HS-5 (cell line): ENCODE measurements around the gene HID1.
"Not testable (repeated sequence)": the region's sequence is repeated elsewhere in the genome, so short reads cannot be mapped to it uniquely, and the experiment has no call there.

Experiments used
- DNase-seq: peaks from one replicate; pipeline ENCODE4 v3.0.0-alpha.2; 2012; ENCODE audit warnings: low read depth

The HID1 gene

DNA sequence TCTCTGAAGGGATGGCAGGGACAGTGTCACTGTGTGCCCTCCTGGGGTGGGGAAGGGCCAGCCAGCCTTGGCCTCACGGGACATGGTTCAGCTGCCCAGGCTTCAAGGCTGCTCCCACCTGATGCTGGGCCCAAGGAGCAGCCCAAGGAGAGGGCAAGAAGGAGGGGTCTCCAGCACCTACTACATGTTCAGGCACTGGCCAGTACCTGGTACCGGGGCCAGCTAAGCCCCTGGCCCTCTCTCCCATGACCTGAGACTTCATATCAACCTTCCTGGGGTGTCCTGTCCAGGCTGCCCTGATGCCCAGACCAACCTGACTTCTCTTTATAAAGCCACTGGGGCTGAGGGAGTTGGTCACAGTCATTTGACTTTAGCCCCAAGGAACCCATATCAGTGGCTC lies 50.8 kb downstream of the HID1 start:
- DNase-seq = no peak

- DNase-seq = no peak
Measured at GRCh38 chr17:74921026-74921681, 51.4 kb downstream of the HID1 start.

GRCh38 chr17:74920642-74921025 lies 51.9 kb downstream of the HID1 start:
- DNase-seq = no peak

GRCh38 chr17:74920306-74920620 lies 52.3 kb downstream of the HID1 start:
- DNase-seq = no peak

- no peak for DNase-seq
Measured at GRCh38 chr17:74919440-74920305, 52.9 kb downstream of the HID1 start.

DNA sequence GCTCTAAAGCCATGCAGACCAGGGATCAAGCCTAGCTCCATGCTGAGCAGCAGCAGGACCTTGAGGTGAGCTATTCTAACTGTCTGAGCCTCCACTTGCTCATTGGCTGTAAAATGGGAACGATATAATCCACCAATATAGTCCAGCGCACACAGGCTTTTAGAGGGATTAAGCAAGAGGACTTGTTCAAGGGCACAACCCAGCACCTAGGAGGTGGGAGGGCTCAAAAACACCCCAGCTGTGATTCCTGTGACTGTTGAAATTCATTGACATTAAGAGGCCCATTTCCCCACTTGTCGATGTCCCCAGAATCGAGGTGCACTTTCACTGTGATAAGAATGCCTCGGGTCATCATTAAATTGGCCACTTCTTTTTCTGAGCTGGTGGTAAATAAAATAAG lies 53.7 kb downstream of the HID1 start:
- no peak for DNase-seq

DNA sequence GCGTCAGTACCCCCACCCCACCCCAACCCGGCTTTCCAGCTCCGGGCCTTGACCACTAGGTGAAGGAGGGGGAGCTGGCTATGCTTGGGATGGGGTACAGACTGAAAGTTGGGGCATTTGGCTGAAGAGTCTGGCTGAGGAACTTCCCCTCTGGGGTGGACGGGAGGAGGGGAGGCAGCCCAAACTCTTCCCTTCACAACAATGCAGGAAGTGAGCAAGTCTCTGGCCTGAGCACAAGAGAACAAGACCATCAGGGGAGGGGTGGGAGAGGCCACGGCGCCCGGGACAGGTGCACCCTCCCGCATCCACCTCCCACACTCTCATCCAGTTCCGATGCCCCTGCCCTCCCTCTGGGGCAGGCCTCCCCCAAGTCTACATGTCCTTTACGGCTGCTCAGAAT lies 55.1 kb downstream of the HID1 start:
- no peak for DNase-seq

GRCh38 chr17:74916851-74917199 lies 55.7 kb downstream of the HID1 start:
- DNase-seq = no peak

DNA sequence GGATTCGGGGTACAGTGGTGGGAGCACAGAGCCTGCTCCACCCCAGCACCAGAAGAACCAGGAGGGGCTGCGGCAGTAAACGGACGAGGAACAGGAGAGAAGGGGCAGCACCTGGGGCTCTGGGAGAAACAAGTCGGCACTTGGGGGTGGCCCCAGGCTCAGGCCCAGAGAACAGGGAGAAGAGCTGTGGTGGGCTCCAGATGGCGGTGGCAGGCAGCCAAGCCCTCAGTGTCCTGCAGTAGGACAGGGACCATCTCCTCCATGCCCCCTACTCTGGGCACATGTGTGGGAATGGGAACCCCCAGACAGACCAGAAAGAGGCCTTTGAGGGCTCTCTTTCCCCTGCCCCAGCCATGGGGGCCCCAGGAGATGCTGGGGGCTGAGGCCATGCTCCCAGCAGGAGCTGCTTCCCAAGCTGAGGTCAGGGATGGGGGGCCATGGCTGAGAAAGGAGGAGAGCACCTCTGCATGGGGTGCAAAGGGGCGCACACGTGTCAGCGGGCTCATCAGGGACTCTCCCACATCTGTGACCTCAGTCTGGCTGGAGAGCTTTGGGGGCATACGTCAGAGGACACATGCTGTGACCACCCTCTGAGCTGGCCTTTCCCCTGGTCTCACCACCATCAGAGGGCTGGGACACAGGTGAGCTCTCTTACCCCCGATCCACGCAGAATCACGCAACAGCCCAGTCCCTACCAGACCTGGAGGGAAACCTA lies 56.3 kb downstream of the HID1 start:
- no peak for DNase-seq

DNA sequence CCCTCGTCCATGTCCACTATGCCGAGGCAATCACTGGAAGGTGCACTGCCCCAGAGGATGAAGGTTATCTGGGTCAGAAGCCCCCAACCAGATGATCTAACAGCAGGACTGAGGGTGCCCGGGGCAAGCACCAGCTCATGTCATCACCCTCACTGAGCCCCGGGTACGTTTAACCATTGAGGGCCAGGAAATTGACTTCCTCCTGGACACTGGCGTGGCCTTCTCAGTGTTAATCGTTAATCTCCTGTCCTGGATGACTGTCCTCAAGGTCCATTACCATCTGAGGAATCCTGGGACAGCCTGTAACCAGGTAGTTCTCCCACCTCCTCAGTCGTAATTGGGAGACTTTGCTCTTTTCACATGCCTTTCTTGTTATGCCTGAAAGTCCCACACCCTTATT lies 61.1 kb downstream of the HID1 start:
- not testable (repeated sequence) for DNase-seq

- not testable (repeated sequence) for DNase-seq
Measured at GRCh38 chr17:74909097-74909496, 63.5 kb downstream of the HID1 start.

- DNase-seq = no peak
Measured at GRCh38 chr17:74907012-74907411, 65.5 kb downstream of the HID1 start.

DNA sequence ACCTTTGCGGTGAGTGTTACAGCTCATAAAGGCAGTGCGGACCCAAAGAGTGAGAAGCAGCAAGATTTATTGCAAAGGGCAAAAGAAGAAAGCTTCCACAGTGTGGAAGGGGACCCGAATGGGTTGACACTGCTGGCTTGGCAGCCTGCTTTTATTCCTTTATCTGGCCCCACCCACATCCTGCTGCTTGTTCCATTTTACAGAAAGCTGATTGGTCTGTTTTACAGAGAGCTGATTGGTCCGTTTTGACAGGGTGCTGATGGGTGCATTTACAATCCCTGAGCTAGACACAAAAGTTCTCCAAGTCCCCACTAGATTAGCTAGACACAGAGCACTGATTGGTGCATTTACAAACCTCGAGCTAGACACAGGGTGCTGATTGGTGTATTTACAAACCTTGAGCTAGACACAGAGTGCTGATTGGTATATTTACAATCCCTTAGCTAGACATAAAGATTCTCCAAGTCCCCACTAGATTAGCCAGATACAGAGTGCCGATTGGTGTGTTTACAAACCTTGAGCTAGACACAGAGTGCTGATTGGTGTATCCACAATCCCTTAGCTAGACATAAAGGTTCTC lies 66.3 kb downstream of the HID1 start:
- DNase-seq = not testable (repeated sequence)

DNA sequence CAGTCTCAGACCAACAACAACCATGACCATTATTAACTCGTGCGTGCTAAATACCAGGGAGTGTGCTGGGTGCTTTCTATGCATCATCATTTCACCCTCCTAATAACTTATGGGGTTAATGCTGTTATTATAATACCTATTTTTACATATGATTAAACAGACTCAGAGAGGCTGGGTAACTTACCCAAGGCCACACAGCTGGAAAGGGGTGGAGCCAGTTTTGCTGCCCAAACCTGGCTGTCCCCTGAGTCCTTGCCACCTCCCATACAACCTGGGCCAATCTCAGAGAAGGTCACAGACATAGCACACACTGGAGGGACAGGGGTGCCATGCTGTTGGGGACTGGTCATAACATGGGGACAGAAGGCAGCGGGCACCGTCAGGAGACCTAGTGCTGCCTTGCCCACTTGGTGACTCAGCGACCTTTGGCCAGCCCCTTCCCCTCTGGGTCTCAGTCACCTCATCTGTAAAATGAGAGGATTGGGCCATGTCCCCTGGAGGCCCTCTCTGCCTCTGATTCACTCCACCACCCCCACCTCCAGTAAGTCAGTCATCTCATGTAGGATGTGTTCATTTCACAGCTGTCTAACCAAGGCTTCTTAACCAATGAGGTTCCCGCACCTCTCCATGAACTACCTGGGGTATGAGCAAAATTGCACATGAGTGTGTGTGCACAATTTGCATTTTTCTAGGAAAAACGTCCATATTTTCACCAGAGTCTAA lies 67.7 kb downstream of the HID1 start:
- DNase-seq = no peak

GRCh38 chr17:74903671-74904070 lies 68.9 kb downstream of the HID1 start:
- no peak for DNase-seq

GRCh38 chr17:74903034-74903433 lies 69.5 kb downstream of the HID1 start:
- no peak for DNase-seq

- DNase-seq = no peak
Measured at GRCh38 chr17:74901353-74902135, 71.0 kb downstream of the HID1 start.
